SU-DHL-6 (cell line): ENCODE data around the gene THBS3.

Experiments used
- H2AFZ ChIP-seq: fragments of 200-600 bp; sonication (generic); 2 replicates; pipeline ENCODE4 v1.6.1; 2014; ENCODE audit warnings: low read depth, mild to moderate bottlenecking, moderate library complexity, mixed read lengths, antibody characterized with exemption, low read length; ENCODE audit not compliant: severe bottlenecking
- H3F3A ChIP-seq: fragments of 200-600 bp; shearing (Covaris generic); 2 replicates; pipeline ENCODE4 v1.6.0; 2016; ENCODE audit warnings: antibody characterized with exemption, mild to moderate bottlenecking; ENCODE audit not compliant: insufficient read depth
- H3K27ac ChIP-seq: fragments of 200-600 bp; sonication (generic); 2 replicates; pipeline ENCODE4 v1.5.1; 2016; ENCODE audit warnings: low read depth, mild to moderate bottlenecking, low read length, moderate library complexity, mixed read lengths
- H3K27me3 ChIP-seq: fragments of 200-600 bp; sonication (generic), shearing (Covaris generic); 2 replicates; pipeline ENCODE4 v1.6.0; 2014; ENCODE audit warnings: mild to moderate bottlenecking, low read length
- H3K36me3 ChIP-seq: fragments of 200-600 bp; sonication (generic); 2 replicates; pipeline ENCODE4 v1.6.1; 2014; ENCODE audit warnings: mild to moderate bottlenecking, low read length, mixed read lengths
- H3K4me2 ChIP-seq: fragments of 300-600, 200-600 bp; shearing (Covaris generic), sonication (generic); 2 replicates; pipeline ENCODE4 v1.6.0; 2014; ENCODE audit warnings: low read length, low read depth, mild to moderate bottlenecking; ENCODE audit not compliant: poor library complexity, severe bottlenecking
- H3K4me3 ChIP-seq: fragments of 200-600 bp; sonication (generic); 2 replicates; pipeline ENCODE4 v1.5.1; 2014; ENCODE audit warnings: antibody characterized with exemption, low read length, mild to moderate bottlenecking, mixed read lengths; ENCODE audit not compliant: insufficient read depth, poor library complexity, severe bottlenecking
- H3K79me2 ChIP-seq: fragments of 200-600 bp; sonication (generic); 2 replicates; pipeline ENCODE4 v1.6.1; 2014; ENCODE audit warnings: mild to moderate bottlenecking, low read length, moderate library complexity; ENCODE audit not compliant: insufficient read depth
- H3K9ac ChIP-seq: fragments of 200-600 bp; sonication (generic); 2 replicates; pipeline ENCODE4 v1.7.0; 2014; ENCODE audit warnings: mild to moderate bottlenecking, low read length
- H3K9me2 ChIP-seq: fragments of 200-600 bp; sonication (generic); replicated peaks from 2 replicates; pipeline ENCODE4 v1.6.1; 2014; ENCODE audit warnings: low read length; ENCODE audit not compliant: insufficient read depth
- H3K9me3 ChIP-seq: fragments of 200-600 bp; sonication (generic); 2 replicates; pipeline ENCODE4 v1.6.1; 2014; ENCODE audit warnings: low read length, mixed read lengths; ENCODE audit not compliant: insufficient read depth
- H4K20me1 ChIP-seq: fragments of 200-600 bp; sonication (generic); 2 replicates; pipeline ENCODE4 v1.6.1; 2014; ENCODE audit warnings: low read depth, mild to moderate bottlenecking, antibody characterized with exemption, low read length, moderate library complexity, mixed read lengths
- EZH2phosphoT487 ChIP-seq: fragments of 200-600 bp; sonication (generic), shearing (Covaris generic); conservative IDR thresholded peaks from 2 replicates; pipeline ENCODE4 v1.6.1; 2018; ENCODE audit warnings: mild to moderate bottlenecking, antibody characterized with exemption, low read length, moderate library complexity, mixed read lengths
- TF ChIP-seq, protein P1 (sequence below): fragments of 200-600 bp; sonication (generic); IDR thresholded peaks from one replicate; pipeline ENCODE4 v1.5.1; 2017; ENCODE audit warnings: antibody characterized with exemption, mild to moderate bottlenecking, low read length, moderate library complexity; ENCODE audit not compliant: insufficient read depth, poor library complexity, severe bottlenecking

Gene THBS3

DNA sequence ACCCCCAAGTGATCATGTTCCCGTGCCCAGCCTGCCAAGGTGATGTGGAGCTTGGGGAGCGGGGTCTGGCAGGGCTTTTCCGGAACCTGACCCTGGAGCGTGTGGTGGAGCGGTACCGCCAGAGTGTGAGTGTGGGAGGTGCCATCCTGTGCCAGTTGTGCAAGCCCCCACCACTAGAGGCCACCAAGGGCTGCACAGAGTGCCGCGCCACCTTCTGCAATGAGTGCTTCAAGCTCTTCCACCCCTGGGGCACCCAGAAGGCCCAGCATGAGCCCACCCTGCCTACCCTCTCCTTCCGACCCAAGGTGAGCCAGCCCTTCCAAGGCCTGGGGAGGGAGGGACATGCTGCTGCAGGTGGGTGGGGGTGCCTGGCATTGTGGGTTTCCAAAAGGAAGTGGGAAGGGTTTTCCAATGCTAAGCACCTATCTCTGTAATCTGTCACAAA, 31.7 kb downstream of the THBS3 start:
- no peak overlapping the region for H3K4me2 ChIP-seq
- H3F3A ChIP-seq: peaks cover 7% of the 10 kb centered on the region
- H2AFZ ChIP-seq: no peak overlapping the region
- H3K9me3 ChIP-seq: no peaks in the 10 kb centered on the region
- no peak overlapping the region for H3K27ac ChIP-seq
- no peaks in the 10 kb centered on the region for H3K27me3 ChIP-seq
- no peaks in the 10 kb centered on the region for H3K9me2 ChIP-seq
- H3K79me2 ChIP-seq: peaks cover 14% of the 10 kb centered on the region
- H4K20me1 ChIP-seq: no peaks in the 10 kb centered on the region
- no peak for TF ChIP-seq EZH2phosphoT487
- TF ChIP-seq, protein P1, sequence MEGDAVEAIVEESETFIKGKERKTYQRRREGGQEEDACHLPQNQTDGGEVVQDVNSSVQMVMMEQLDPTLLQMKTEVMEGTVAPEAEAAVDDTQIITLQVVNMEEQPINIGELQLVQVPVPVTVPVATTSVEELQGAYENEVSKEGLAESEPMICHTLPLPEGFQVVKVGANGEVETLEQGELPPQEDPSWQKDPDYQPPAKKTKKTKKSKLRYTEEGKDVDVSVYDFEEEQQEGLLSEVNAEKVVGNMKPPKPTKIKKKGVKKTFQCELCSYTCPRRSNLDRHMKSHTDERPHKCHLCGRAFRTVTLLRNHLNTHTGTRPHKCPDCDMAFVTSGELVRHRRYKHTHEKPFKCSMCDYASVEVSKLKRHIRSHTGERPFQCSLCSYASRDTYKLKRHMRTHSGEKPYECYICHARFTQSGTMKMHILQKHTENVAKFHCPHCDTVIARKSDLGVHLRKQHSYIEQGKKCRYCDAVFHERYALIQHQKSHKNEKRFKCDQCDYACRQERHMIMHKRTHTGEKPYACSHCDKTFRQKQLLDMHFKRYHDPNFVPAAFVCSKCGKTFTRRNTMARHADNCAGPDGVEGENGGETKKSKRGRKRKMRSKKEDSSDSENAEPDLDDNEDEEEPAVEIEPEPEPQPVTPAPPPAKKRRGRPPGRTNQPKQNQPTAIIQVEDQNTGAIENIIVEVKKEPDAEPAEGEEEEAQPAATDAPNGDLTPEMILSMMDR: peak; percentile 16
- no peak overlapping the region for H3K9ac ChIP-seq
- no peaks in the 10 kb centered on the region for H3K36me3 ChIP-seq
- no peak overlapping the region for H3K4me3 ChIP-seq

DNA sequence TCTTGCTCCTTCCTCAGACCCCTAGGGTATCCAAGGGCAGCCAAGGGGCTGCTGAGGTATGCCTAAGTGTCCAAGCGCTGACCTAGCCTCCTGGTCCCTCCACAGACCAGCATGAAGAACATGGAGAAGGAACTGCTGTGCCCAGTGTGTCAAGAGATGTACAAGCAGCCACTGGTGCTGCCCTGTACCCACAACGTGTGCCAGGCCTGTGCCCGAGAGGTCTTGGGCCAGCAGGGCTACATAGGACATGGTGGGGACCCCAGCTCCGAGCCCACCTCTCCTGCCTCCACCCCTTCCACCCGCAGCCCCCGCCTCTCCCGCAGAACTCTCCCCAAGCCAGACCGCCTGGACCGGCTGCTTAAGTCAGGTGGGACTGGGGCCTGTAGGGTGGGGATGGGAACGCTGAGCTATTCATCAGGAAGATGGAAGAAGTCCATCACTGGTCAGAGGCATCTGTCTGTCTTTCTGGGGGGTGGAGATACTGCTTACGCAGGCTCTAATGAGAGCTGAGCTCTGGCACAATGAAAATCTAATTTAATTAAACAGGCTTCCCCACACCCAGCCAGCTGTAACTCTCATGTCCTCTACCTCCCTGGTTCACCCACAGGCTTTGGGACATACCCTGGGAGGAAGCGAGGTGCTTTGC, 32.3 kb downstream of the THBS3 start:
- no peaks in the 10 kb centered on the region for H3K27me3 ChIP-seq

GRCh38 chr1:155174324-155175280, 33.1 kb downstream of the THBS3 start:
- H2AFZ ChIP-seq: no peak overlapping the region
- H3K27ac ChIP-seq: no peak overlapping the region
- peak overlapping the region; percentile 73 for H3K4me2 ChIP-seq
- H3K4me3 ChIP-seq: peak overlapping the region; percentile 95
- H3K9me2 ChIP-seq: no peaks in the 10 kb centered on the region
- TF ChIP-seq, protein P1: no peak
- no peak for TF ChIP-seq EZH2phosphoT487
- H3K9ac ChIP-seq: peak overlapping the region; percentile 98
- H3K79me2 ChIP-seq: peaks cover 14% of the 10 kb centered on the region
- no peaks in the 10 kb centered on the region for H3K27me3 ChIP-seq
- no peaks in the 10 kb centered on the region for H3K36me3 ChIP-seq
- no peaks in the 10 kb centered on the region for H3K9me3 ChIP-seq
- H4K20me1 ChIP-seq: no peaks in the 10 kb centered on the region
- peaks cover 7% of the 10 kb centered on the region for H3F3A ChIP-seq

More for the DNA sequence above, 32.3 kb downstream of the THBS3 start:
- Histone ChIP-seq H4K20me1 (no peaks in the 10 kb centered on the region), H3K4me3 (no peak overlapping the region), H3K27ac (no peak overlapping the region), H3K79me2 (peaks cover 14% of the 10 kb centered on the region), H3K36me3 (no peaks in the 10 kb centered on the region), H3K4me2 (no peak overlapping the region), H2AFZ (no peak overlapping the region), H3K9me3 (no peaks in the 10 kb centered on the region), H3K9me2 (no peaks in the 10 kb centered on the region), H3K9ac (no peak overlapping the region), H3F3A (peaks cover 7% of the 10 kb centered on the region)
- TF ChIP-seq EZH2phosphoT487: no peak
- TF ChIP-seq, protein P1: no peak
